Retina (tissue), 1 donor: ENCODE data around the gene CDH13.

Source experiments
- DNase-seq: peaks from one replicate; pipeline ENCODE4 v3.0.0-alpha.2; 2016

Gene CDH13

GRCh38 chr16:83653785-83654184 is 1027.0 kb downstream of the CDH13 start:
- DNase-seq: no peak

- DNase-seq: no peak
These were observed 1033.5 kb downstream of the CDH13 start for GRCh38 chr16:83660282-83660681.

- DNase-seq: no peak
These were observed 1034.9 kb downstream of the CDH13 start for GRCh38 chr16:83661656-83662055.

- no peak for DNase-seq
These were observed 1039.7 kb downstream of the CDH13 start for GRCh38 chr16:83666449-83666848.

- DNase-seq: no peak
These were observed 1042.7 kb downstream of the CDH13 start for GRCh38 chr16:83669456-83669855.

- DNase-seq: peak; percentile 51
These were observed 1048.3 kb downstream of the CDH13 start for GRCh38 chr16:83674931-83675535.

GRCh38 chr16:83676086-83676485 is 1049.3 kb downstream of the CDH13 start:
- peak; percentile 47 for DNase-seq

GRCh38 chr16:83680980-83681379 is 1054.2 kb downstream of the CDH13 start:
- DNase-seq: no peak

GRCh38 chr16:83681381-83681956 is 1054.7 kb downstream of the CDH13 start:
- peak; percentile 69 for DNase-seq

GRCh38 chr16:83682116-83682867 is 1055.5 kb downstream of the CDH13 start:
- peak; percentile 56 for DNase-seq

GRCh38 chr16:83682868-83683235 is 1056.1 kb downstream of the CDH13 start:
- no peak for DNase-seq

- no peak for DNase-seq
These were observed 1058.9 kb downstream of the CDH13 start for GRCh38 chr16:83685615-83686165.

- no peak for DNase-seq
These were observed 1060.0 kb downstream of the CDH13 start for GRCh38 chr16:83686726-83687125.

GRCh38 chr16:83689385-83689831 is 1062.6 kb downstream of the CDH13 start:
- no peak for DNase-seq

- DNase-seq: no peak
These were observed 1065.5 kb downstream of the CDH13 start for GRCh38 chr16:83692224-83692623.

- no peak for DNase-seq
These were observed 1072.2 kb downstream of the CDH13 start for GRCh38 chr16:83698964-83699363.

- DNase-seq: peak; percentile 51
These were observed 1073.0 kb downstream of the CDH13 start for GRCh38 chr16:83699817-83700216.

GRCh38 chr16:83700918-83701317 is 1074.1 kb downstream of the CDH13 start:
- no peak for DNase-seq

- peak; percentile 30 for DNase-seq
These were observed 1074.7 kb downstream of the CDH13 start for GRCh38 chr16:83701494-83701893.

GRCh38 chr16:83704656-83705055 is 1077.9 kb downstream of the CDH13 start:
- no peak for DNase-seq

- DNase-seq: no peak
These were observed 1079.1 kb downstream of the CDH13 start for GRCh38 chr16:83705856-83706255.

GRCh38 chr16:83706394-83706793 is 1079.6 kb downstream of the CDH13 start:
- no peak for DNase-seq

- no peak for DNase-seq
These were observed 1084.3 kb downstream of the CDH13 start for GRCh38 chr16:83711069-83711468.

- no peak for DNase-seq
These were observed 1086.8 kb downstream of the CDH13 start for GRCh38 chr16:83713597-83713996.
